ENCODE measurements around the gene DLL1. TPM values are rescaled to one million over a fixed set of nuclear protein-coding genes. Genes with fewer than 3 reads are reported as not detected.

The DLL1 gene
- total RNA-seq, 1 donor from 2014 or later = not detected

GRCh38 chr6:170296423-170296745, 5.5 kb upstream of the DLL1 start:
- intact Hi-C loops (cut with micrococcal nuclease) = loop anchor here (10.0 kb wide), 2 partner anchors 302 to 342 kb away; no protein-coding TSS in a partner anchor

- intact Hi-C loops (cut with micrococcal nuclease) = loop anchor here (10.0 kb wide), 2 partner anchors 301 to 341 kb away; no protein-coding TSS in a partner anchor
These were observed 4.9 kb upstream of the DLL1 start for GRCh38 chr6:170295510-170296422.

- intact Hi-C loops (cut with micrococcal nuclease) = loop anchor here (5.0 to 10.0 kb wide), 4 partner anchors 300 to 503 kb away; no protein-coding TSS in a partner anchor
These were observed 4.1 kb upstream of the DLL1 start for GRCh38 chr6:170294813-170295509.

GRCh38 chr6:170294298-170294730, 3.4 kb upstream of the DLL1 start:
- intact Hi-C loops (cut with micrococcal nuclease) = loop anchor here (5.0 to 10.0 kb wide), 4 partner anchors 300 to 502 kb away; no protein-coding TSS in a partner anchor

GRCh38 chr6:170293341-170294231, 2.7 kb upstream of the DLL1 start:
- intact Hi-C loops (cut with micrococcal nuclease) = loop anchor here (2.0 to 10.0 kb wide), 5 partner anchors 13 to 501 kb away; partner anchors contain the start of gene FAM120B

- intact Hi-C loops (cut with micrococcal nuclease) = loop anchor here (2.0 to 10.0 kb wide), 5 partner anchors 14 to 500 kb away; partner anchors contain the start of gene FAM120B
These were observed 1.7 kb upstream of the DLL1 start for GRCh38 chr6:170292407-170293158.

GRCh38 chr6:170292111-170292406, 1.2 kb upstream of the DLL1 start:
- intact Hi-C loops (cut with micrococcal nuclease) = loop anchor here (2.0 to 10.0 kb wide), 5 partner anchors 15 to 500 kb away; partner anchors contain the start of gene FAM120B

GRCh38 chr6:170291271-170292110, 613 bp upstream of the DLL1 start:
- intact Hi-C loops (cut with micrococcal nuclease) = loop anchor here (2.0 to 10.0 kb wide), 6 partner anchors 15 to 499 kb away; partner anchors contain the start of gene FAM120B

GRCh38 chr6:170289951-170290295, 955 bp downstream of the DLL1 start:
- intact Hi-C loops (cut with micrococcal nuclease) = loop anchor here (2.0 to 10.0 kb wide), 5 partner anchors 17 to 498 kb away; no protein-coding TSS in a partner anchor

GRCh38 chr6:170289180-170289931, 1.5 kb downstream of the DLL1 start:
- intact Hi-C loops (cut with micrococcal nuclease) = no loop called here

GRCh38 chr6:170288852-170289179, 2.1 kb downstream of the DLL1 start:
- intact Hi-C loops (cut with micrococcal nuclease) = no loop called here

- intact Hi-C loops (cut with micrococcal nuclease) = no loop called here
These were observed 2.7 kb downstream of the DLL1 start for GRCh38 chr6:170288091-170288631.

- intact Hi-C loops (cut with micrococcal nuclease) = no loop called here
These were observed 3.5 kb downstream of the DLL1 start for GRCh38 chr6:170287371-170287876.

- intact Hi-C loops (cut with micrococcal nuclease) = no loop called here
These were observed 4.0 kb downstream of the DLL1 start for GRCh38 chr6:170286934-170287265.

GRCh38 chr6:170286246-170286933, 4.5 kb downstream of the DLL1 start:
- intact Hi-C loops (cut with micrococcal nuclease) = no loop called here

GRCh38 chr6:170285482-170285881, 5.4 kb downstream of the DLL1 start:
- intact Hi-C loops (cut with micrococcal nuclease) = no loop called here

- intact Hi-C loops (cut with micrococcal nuclease) = no loop called here
These were observed 5.9 kb downstream of the DLL1 start for GRCh38 chr6:170284866-170285469.

Data from T-helper 2 cell treated with Interferon-gamma antibody and Interleukin-4, amounts not matched to agents 100 ng/mL and 5 ng/mL, for 36 hours (primary cell).